ENCODE data around the gene CLCN3. TPM values are rescaled to one million over a fixed set of nuclear protein-coding genes. Genes with fewer than 3 reads are reported as not detected.
A peak's percentile ranks its signal among the peaks of the same experiment; 100 is the strongest.

Gene CLCN3
- total and polyA plus RNA-seq, 2 of the 13 experiments (the other 11 are each of a cell fraction or from before 2014, with no cell fraction given) = 13.6 to 23.7 TPM

- peak; percentile 63 for TF ChIP-seq DR1 (CRISPR knock-in tag; IDR thresholded peaks at IDR 0.05)
- no peak for TF ChIP-seq ZNF280D (CRISPR knock-in tag; IDR thresholded peaks at IDR 0.05)
- peak; percentile 44; the same call in 1 of the 2 replicates for TF ChIP-seq IRF2 (CRISPR knock-in tag; IDR thresholded peaks at IDR 0.05)
- TF ChIP-seq THAP9 (CRISPR knock-in tag; IDR thresholded peaks at IDR 0.05; ENCODE audit: borderline replicate concordance) = peak; percentile 82; the same call in 1 of the 2 replicates
- peak in 1 of 2 experiments; percentile 67; a peak in 1 of 4 replicates for TF ChIP-seq KLF16 (CRISPR knock-in tag; IDR thresholded peaks at IDR 0.05)
- TF ChIP-seq GFI1 (CRISPR knock-in tag; IDR thresholded peaks at IDR 0.05; ENCODE audit: borderline replicate concordance) = no peak
- TF ChIP-seq ZNF251 (CRISPR knock-in tag; IDR thresholded peaks at IDR 0.05) = no peak
- TF ChIP-seq NFE2L1 (CRISPR knock-in tag; IDR thresholded peaks at IDR 0.05; ENCODE audit: borderline replicate concordance) = no peak
- peak; percentile 42; the same call in 1 of the 2 replicates for TF ChIP-seq RFXAP (CRISPR knock-in tag; IDR thresholded peaks at IDR 0.05; ENCODE audit: borderline replicate concordance)
- no peak; the same call in 1 of the 2 replicates for TF ChIP-seq CBX5 (CRISPR knock-in tag; IDR thresholded peaks at IDR 0.05; ENCODE audit: borderline replicate concordance)
- no peak for TF ChIP-seq WIZ (CRISPR knock-in tag; IDR thresholded peaks at IDR 0.05)
- TF ChIP-seq MAX (IDR thresholded peaks at IDR 0.05) = peak; percentile 74; the same call in 1 of the 2 replicates
- no peak for TF ChIP-seq TIGD3 (CRISPR knock-in tag; IDR thresholded peaks at IDR 0.05; ENCODE audit: borderline replicate concordance)
- no peak for TF ChIP-seq SNRNP70 (IDR thresholded peaks at IDR 0.05; ENCODE audit: low read depth, low read length)
- no peak for TF ChIP-seq FOXP4 (CRISPR knock-in tag; IDR thresholded peaks at IDR 0.05)
- no peak for TF ChIP-seq TBP (CRISPR knock-in tag; IDR thresholded peaks at IDR 0.05)
Observed at GRCh38 chr4:169757575-169758184, 137.3 kb downstream of the CLCN3 start, which contains the start of gene HPF1 (continued).

Data from HepG2 (cell line).